B cell (primary cell): ENCODE measurements around the gene RUVBL2. TPM values are rescaled to one million over a fixed set of nuclear protein-coding genes. Genes with fewer than 3 reads are reported as not detected.

Experiments
- ATAC-seq: fragments of 200-7000 bp; cut with Tn5 transposase; one replicate; pipeline ENCODE4 v1.10.0; 2021; ENCODE audit warnings: low read depth, mild to moderate bottlenecking, moderate number of reproducible peaks, moderate library complexity
- CTCF ChIA-PET: fragments of 350-600 bp; sonication (Branson Sonifier 250); formaldehyde crosslinking; loops from one replicate; lab custom pipeline; 2021; ENCODE audit warnings: antibody characterized with exemption, inconsistent platforms; lab: Charles Lee
- POLR2A ChIA-PET: fragments of 350-600 bp; sonication (Branson Sonifier 250); formaldehyde crosslinking; loops from one replicate; lab custom pipeline; 2021; ENCODE audit warnings: antibody characterized with exemption; lab: Charles Lee
- DNase-seq: peaks from one replicate; pipeline ENCODE4 v3.0.0; 2013
- H2AFZ ChIP-seq: 2 replicates; pipeline ENCODE4 v1.6.1; 2012; ENCODE audit warnings: mild to moderate bottlenecking, low read depth, low read length; ENCODE audit not compliant: insufficient read depth, poor library complexity, severe bottlenecking
- H3K27ac ChIP-seq, 2 donors: 1 replicate in 1 of 2; 2 replicates in 1 of 2; pipeline ENCODE4 v1.5.1; 2012 to 2013; ENCODE audit warnings: low read length in 2 of 2, mild to moderate bottlenecking in 2 of 2, moderate library complexity in 1 of 2
- H3K27me3 ChIP-seq, 4 experiments: fragments of 200-600 bp in 1 of 4; sonication (generic) in 1 of 4; replicated peaks in 1 of 4; 1 replicate in 2 of 4; 2 replicates in 2 of 4; pipeline versions ENCODE4 v1.6.1 to v1.7.0; 2013 to 2016; ENCODE audit warnings: low read length in 3 of 4, mild to moderate bottlenecking in 2 of 4, mixed read lengths in 1 of 4, moderate library complexity in 1 of 4; ENCODE audit not compliant: insufficient read depth in 4 of 4, control insufficient read depth in 3 of 4; ENCODE audit errors: control extremely low read depth in 1 of 4
- H3K36me3 ChIP-seq, 2 experiments: replicated peaks in 1 of 2; 1 replicate in 1 of 2; 2 replicates in 1 of 2; pipeline versions ENCODE4 v1.6.1 to v1.7.1; 2013; ENCODE audit warnings: low read length in 1 of 2; ENCODE audit not compliant: insufficient read depth in 2 of 2, control insufficient read depth in 1 of 2; ENCODE audit errors: control extremely low read depth in 1 of 2, extremely low read depth in 1 of 2
- H3K4me1 ChIP-seq, 2 donors: fragments of 200-600 bp in 1 of 2; sonication (generic) in 1 of 2; 1 replicate in 1 of 2; 2 replicates in 1 of 2; pipeline versions ENCODE4 v1.5.1 to v1.6.1; 2013 to 2017; ENCODE audit warnings: low read length in 2 of 2; ENCODE audit not compliant: control insufficient read depth in 2 of 2, insufficient read depth in 2 of 2
- H3K4me2 ChIP-seq: replicated peaks from 2 replicates; pipeline ENCODE3; 2012; ENCODE audit warnings: mild to moderate bottlenecking, low read depth, low read length; ENCODE audit not compliant: poor library complexity, severe bottlenecking
- H3K4me3 ChIP-seq, 5 experiments: fragments of 200-600 bp in 1 of 5; sonication (generic) in 1 of 5; 1 replicate in 3 of 5; 2 replicates in 2 of 5; pipeline versions ENCODE4 v1.5.1 to v1.7.0; 2011 to 2016; ENCODE audit warnings: low read length in 4 of 5, mild to moderate bottlenecking in 4 of 5, low read depth in 2 of 5, control low read depth in 1 of 5, moderate library complexity in 1 of 5; ENCODE audit not compliant: insufficient read depth in 1 of 5; ENCODE audit errors: control extremely low read depth in 1 of 5, extremely low read depth in 1 of 5
- H3K79me2 ChIP-seq: fragments of 200-600 bp; sonication (generic); one replicate; pipeline ENCODE4 v1.6.0; 2016; ENCODE audit warnings: low read length; ENCODE audit not compliant: control insufficient read depth, insufficient read depth
- H3K9ac ChIP-seq: fragments of 200-600 bp; sonication (generic); 2 replicates; pipeline ENCODE4 v1.6.1; 2017; ENCODE audit warnings: mild to moderate bottlenecking, low read length, moderate library complexity
- H3K9me3 ChIP-seq, 3 donors: one replicate each; pipeline versions ENCODE4 v1.6.1 to v1.7.1; 2013; ENCODE audit warnings: low read length in 2 of 3; ENCODE audit not compliant: control insufficient read depth in 2 of 3, insufficient read depth in 1 of 3; ENCODE audit errors: control extremely low read depth in 1 of 3
- H4K20me1 ChIP-seq: 2 replicates; pipeline ENCODE4 v1.6.0; 2012; ENCODE audit warnings: mild to moderate bottlenecking, low read length; ENCODE audit not compliant: insufficient read depth, control insufficient read depth, poor library complexity, severe bottlenecking
- H3K27ac Mint-ChIP-seq: one replicate; pipeline ENCODE4 v1.8.0; 2021; ENCODE audit warnings: mixed read lengths
- H3K27me3 Mint-ChIP-seq: one replicate; pipeline ENCODE4 v1.8.0; 2021; ENCODE audit warnings: mixed read lengths
- H3K4me1 Mint-ChIP-seq: one replicate; pipeline ENCODE4 v1.8.0; 2021; ENCODE audit warnings: mixed read lengths
- H3K4me3 Mint-ChIP-seq: one replicate; pipeline ENCODE4 v1.8.0; 2021; ENCODE audit warnings: mixed read lengths
- H3K9me3 Mint-ChIP-seq: one replicate; pipeline ENCODE4 v1.8.0; 2022; ENCODE audit warnings: mixed read lengths; ENCODE audit not compliant: insufficient read depth
- CTCF ChIP-seq: fragments of 200-600 bp; IDR thresholded peaks from one replicate; pipeline ENCODE4 v1.8.0; 2022; ENCODE audit warnings: antibody characterized with exemption, mild to moderate bottlenecking
- EZH2 ChIP-seq: IDR thresholded peaks from 2 replicates; pipeline ENCODE4 v1.6.1; 2012; ENCODE audit warnings: borderline replicate concordance, low read depth, mild to moderate bottlenecking, moderate library complexity, low read length; ENCODE audit not compliant: insufficient read depth, poor library complexity, severe bottlenecking
- WGBS: methylation state at CpG from one replicate; pipeline ENCODE4 v1.1.5; 2013; ENCODE audit warnings: missing lambda C conversion rate; ENCODE audit not compliant: insufficient coverage; 5-methylcytosine and 5-hydroxymethylcytosine counted together
- intact Hi-C: fragments of 100-400 bp; cut with micrococcal nuclease; formaldehyde crosslinking; loops from one replicate; pipeline ENCODE4 v1.10.0; 2022
- polyA plus RNA-seq: library from polyadenylated mRNA; depleted of rRNA; stranded (reverse); fragments of >200 nt; gene quantifications from 2 replicates; pipeline ENCODE4 v1.2.3, GENCODE V29; 2012
- total RNA-seq, 2 donors: library from RNA; stranded (reverse); fragments of 120-200 nt in 1 of 2; gene quantifications; 1 replicate in 1 of 2; 2 replicates in 1 of 2; pipeline versions ENCODE4 v1.2.3 to v1.2.4, GENCODE V29; 2013 to 2022

The RUVBL2 gene
- total and polyA plus RNA-seq, 2 donors (not counting 1 experiment from before 2014, with no cell fraction given), result 36.1 to 57.4 TPM

GRCh38 chr19:48970923-48971395, 22.7 kb upstream of the RUVBL2 start:
- peaks cover 0 to 5% (median 0%) of the 10 kb centered on the region in 3 donors for H3K9me3 ChIP-seq
- no peak overlapping the region for H3K9ac ChIP-seq
- no peak overlapping the region for H3K4me2 ChIP-seq
- H3K4me3 ChIP-seq, result no peak overlapping the region
- H3K9me3 Mint-ChIP-seq, result no peaks in the 10 kb centered on the region
- peaks cover 16% of the 10 kb centered on the region for H4K20me1 ChIP-seq
- no peak overlapping the region for H2AFZ ChIP-seq
- H3K36me3 ChIP-seq, result peaks cover 3 to 55% of the 10 kb centered on the region in 2 experiments
- peak; percentile 89 for ATAC-seq
- H3K4me3 Mint-ChIP-seq, result no peak overlapping the region
- WGBS, result 10% methylated on average over 15 of the region's 19 CpGs
- no peaks in the 10 kb centered on the region for H3K27me3 ChIP-seq
- CTCF ChIA-PET, result interaction anchor here (0.6 to 5.0 kb wide), 34 partner anchors 9 to 325 kb away, joined by 3 to 70 read pairs (median 5); partner anchors contain the start of genes BAX, BCAT2, CA11 and DHDH
- intact Hi-C loops, result loop anchor here (1.0 kb wide), 5 partner anchors 38 to 183 kb away; partner anchors contain the start of gene DHDH
- H3K27ac ChIP-seq, result no peak overlapping the region
- H3K27ac Mint-ChIP-seq, result peak overlapping the region; percentile 63
- H3K4me1 Mint-ChIP-seq, result peaks cover 34% of the 10 kb centered on the region
- peak; percentile 91 for DNase-seq
- peak; percentile 93 for TF ChIP-seq CTCF
- TF ChIP-seq EZH2, result no peak
- POLR2A ChIA-PET, result interaction anchor here (0.5 to 1.1 kb wide), 4 partner anchors 90 to 192 kb away, joined by 3 to 15 read pairs (median 4); no protein-coding TSS in a partner anchor
- H3K4me1 ChIP-seq, result peaks cover 12 to 29% of the 10 kb centered on the region in 2 donors
- no peaks in the 10 kb centered on the region for H3K27me3 Mint-ChIP-seq
- peaks cover 9% of the 10 kb centered on the region for H3K79me2 ChIP-seq
